HUES64 (cell line): ENCODE results near the gene SMAD4. TPM values are rescaled to one million over a fixed set of nuclear protein-coding genes. Genes with fewer than 3 reads are reported as not detected.
"Not testable (repeated sequence)": the region's sequence is repeated elsewhere in the genome, so short reads cannot be mapped to it uniquely, and the experiment has no call there.

Experiments
- H3K27ac ChIP-seq: 2 replicates; pipeline ENCODE4 v1.7.0; 2013; ENCODE audit warnings: low read depth, low read length, inconsistent platforms
- H3K27me3 ChIP-seq: 2 replicates; pipeline ENCODE4 v1.6.1; 2013; ENCODE audit warnings: mild to moderate bottlenecking, low read length; ENCODE audit not compliant: insufficient read depth
- H3K36me3 ChIP-seq: 2 replicates; pipeline ENCODE4 v1.6.1; 2013; ENCODE audit warnings: mild to moderate bottlenecking, low read length; ENCODE audit not compliant: insufficient read depth
- H3K4me1 ChIP-seq: 2 replicates; pipeline ENCODE4 v1.6.1; 2013; ENCODE audit warnings: mild to moderate bottlenecking, low read length, moderate library complexity; ENCODE audit not compliant: insufficient read depth
- H3K4me3 ChIP-seq: 2 replicates; pipeline ENCODE4 v1.5.1; 2013; ENCODE audit warnings: mild to moderate bottlenecking, low read length, moderate library complexity
- H3K9ac ChIP-seq: 2 replicates; pipeline ENCODE4 v1.6.1; 2013; ENCODE audit warnings: mild to moderate bottlenecking, low read depth, low read length
- H3K9me3 ChIP-seq: 2 replicates; pipeline ENCODE4 v1.6.1; 2013; ENCODE audit warnings: low read depth, low read length; ENCODE audit not compliant: insufficient read depth
- WGBS: fragments of 150-250, 120-280 bp; methylation state at CpG from one replicate; pipeline ENCODE4 v1.1.7; 2013; ENCODE audit warnings: missing lambda C conversion rate; 5-methylcytosine and 5-hydroxymethylcytosine counted together
- polyA plus RNA-seq, 2 experiments: library from polyadenylated mRNA; stranded (reverse); fragments of 50-300 nt; gene quantifications; one replicate each; pipeline ENCODE4 v1.2.3, GENCODE V29; 2013

The SMAD4 gene
- polyA plus RNA-seq (2013, experiment 1 of 2), result 95.1 TPM
- 89.7 TPM for polyA plus RNA-seq (2013, experiment 2 of 2)

DNA sequence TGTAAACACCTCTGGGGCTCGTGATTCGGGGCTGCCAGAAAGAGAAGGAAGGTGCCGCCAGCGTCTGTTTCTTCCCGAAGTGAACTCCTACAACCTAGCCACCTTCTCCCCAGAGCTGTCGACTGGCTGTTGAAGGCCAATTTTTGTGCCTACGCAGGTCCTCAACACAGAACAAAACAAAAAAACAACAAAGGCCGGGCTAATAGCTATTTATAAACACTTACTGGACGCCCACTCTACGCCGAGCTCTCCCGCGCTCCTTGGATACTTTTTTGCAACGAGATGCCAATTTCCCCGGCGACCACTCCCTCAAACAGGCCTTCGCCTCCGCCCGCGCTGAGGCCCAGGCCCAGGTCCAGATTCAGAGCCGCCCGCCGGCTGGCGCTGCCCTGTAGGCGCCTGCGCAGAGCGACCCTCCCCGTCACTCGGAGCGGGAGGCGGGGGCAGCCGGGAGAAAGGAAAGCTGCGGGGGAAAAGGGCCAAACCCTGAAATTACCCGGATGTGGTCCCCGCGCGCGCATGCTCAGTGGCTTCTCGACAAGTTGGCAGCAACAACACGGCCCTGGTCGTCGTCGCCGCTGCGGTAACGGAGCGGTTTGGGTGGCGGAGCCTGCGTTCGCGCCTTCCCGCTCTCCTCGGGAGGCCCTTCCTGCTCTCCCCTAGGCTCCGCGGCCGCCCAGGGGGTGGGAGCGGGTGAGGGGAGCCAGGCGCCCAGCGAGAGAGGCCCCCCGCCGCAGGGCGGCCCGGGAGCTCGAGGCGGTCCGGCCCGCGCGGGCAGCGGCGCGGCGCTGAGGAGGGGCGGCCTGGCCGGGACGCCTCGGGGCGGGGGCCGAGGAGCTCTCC is at the start of gene SMAD4:
SMAD4 (plus strand) TSS at position 520 of the 843 bp plus-strand sequence. CDS start 16,834 bp downstream, outside the sequence.
- no peaks in the 10 kb centered on the region for H3K9me3 ChIP-seq

DNA sequence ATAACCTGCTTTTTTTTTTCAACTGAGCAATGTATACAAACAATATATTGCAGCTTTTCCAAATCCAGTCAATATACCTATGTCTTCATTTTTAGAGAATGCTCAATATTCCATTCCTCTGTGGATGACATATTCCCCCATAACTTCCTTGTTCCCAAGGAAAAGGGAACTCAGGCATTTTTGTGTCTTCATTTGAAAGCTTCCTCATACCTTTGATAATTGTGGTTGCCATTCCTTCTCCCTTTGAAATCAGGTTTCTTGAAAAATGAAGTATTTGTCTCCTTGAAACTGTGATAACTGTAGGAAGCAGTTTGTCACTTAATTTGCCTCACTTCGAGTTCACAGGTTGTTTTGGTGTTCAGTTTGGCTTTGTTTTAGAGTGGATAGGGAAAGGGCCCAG is 48.6 kb upstream of the SMAD4 start:
- WGBS, result 92% methylated on average over 1 of the region's 1 CpG
- Histone ChIP-seq H3K4me3 (no peak overlapping the region), H3K9me3 (peaks cover 23% of the 10 kb centered on the region), H3K36me3 (peaks cover 22% of the 10 kb centered on the region), H3K27ac (no peak overlapping the region), H3K4me1 (no peaks in the 10 kb centered on the region), H3K9ac (no peak overlapping the region), H3K27me3 (no peaks in the 10 kb centered on the region)

More for the DNA sequence above, at the start of gene SMAD4:
- peak within 1 kb of the TSS; percentile 92 for H3K4me3 ChIP-seq
- H3K27me3 ChIP-seq, result no peaks in the 10 kb centered on the region
- H3K27ac ChIP-seq, result peak within 1 kb of the TSS; percentile 97
- H3K36me3 ChIP-seq, result peaks cover 12% of the 10 kb centered on the region
- peak within 1 kb of the TSS; percentile 98 for H3K9ac ChIP-seq
- peaks cover 54% of the 10 kb centered on the region for H3K4me1 ChIP-seq
- WGBS, result 1% methylated on average over 79 of the region's 79 CpGs

DNA sequence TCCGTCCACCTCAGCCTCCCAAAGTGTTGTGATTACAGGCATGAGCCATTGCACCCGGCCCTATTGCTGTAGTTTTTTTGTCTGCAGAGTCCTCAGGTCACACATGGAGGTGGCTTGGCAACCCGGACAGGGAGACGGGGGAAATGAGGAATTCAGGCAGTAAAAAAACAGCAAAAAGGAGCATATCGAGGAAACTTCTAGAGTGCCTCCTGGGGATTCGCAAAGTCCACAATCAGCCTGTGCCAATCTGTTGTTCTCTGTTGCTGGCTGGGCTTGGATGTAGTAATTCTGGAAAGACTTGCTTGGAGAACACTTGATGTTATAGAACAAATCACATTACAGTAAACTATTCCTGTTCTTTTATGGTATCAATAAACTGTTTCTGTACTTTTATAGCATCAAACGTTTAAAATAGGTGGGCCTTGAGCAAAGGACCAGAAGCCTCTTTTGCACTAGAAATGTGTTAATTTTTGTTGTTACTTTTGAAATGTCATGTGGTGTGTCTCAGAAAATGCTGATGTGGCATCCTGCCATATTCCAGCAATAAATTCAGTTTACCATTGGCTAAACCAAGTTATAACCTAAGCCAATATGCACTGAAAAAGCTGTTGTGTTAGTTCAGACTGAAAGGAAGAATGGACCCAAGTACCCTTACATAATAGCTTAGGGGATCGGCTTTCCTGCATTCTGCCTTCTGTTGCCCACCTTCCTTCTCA is 47.8 kb upstream of the SMAD4 start:
- Histone ChIP-seq H3K27ac (no peak overlapping the region), H3K9me3 (peaks cover 16% of the 10 kb centered on the region), H3K27me3 (no peaks in the 10 kb centered on the region), H3K4me3 (no peak overlapping the region), H3K4me1 (no peaks in the 10 kb centered on the region), H3K36me3 (peaks cover 14% of the 10 kb centered on the region; the same call in 1 of the 2 replicates), H3K9ac (no peak overlapping the region)
- WGBS, result 94% methylated on average over 8 of the region's 8 CpGs

DNA sequence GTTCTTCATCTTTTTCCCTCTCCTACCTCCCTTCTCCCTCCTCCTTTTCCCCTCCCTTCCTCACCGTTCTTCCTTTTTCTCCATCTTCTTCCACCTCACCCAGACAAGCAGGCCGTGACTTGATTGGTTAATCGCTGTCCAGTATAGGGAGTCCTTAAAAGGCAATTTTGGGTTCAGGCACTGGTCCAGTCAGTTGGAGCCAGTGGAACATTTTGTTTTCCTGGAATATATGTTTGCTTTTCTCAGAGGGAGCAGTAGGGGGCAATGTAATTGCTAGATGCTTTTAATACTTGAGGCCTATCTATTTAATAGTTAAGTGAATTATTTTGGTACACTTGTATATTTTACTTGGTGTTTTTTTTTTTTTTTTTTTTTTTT is 47.2 kb upstream of the SMAD4 start:
- Histone ChIP-seq H3K4me3 (no peak overlapping the region), H3K4me1 (no peaks in the 10 kb centered on the region), H3K9me3 (peaks cover 10% of the 10 kb centered on the region; the same call in 1 of the 2 replicates), H3K27me3 (no peaks in the 10 kb centered on the region), H3K9ac (no peak overlapping the region), H3K36me3 (peaks cover 9% of the 10 kb centered on the region; the same call in 1 of the 2 replicates), H3K27ac (no peak overlapping the region)
- WGBS, result 90% methylated on average over 3 of the region's 3 CpGs

DNA sequence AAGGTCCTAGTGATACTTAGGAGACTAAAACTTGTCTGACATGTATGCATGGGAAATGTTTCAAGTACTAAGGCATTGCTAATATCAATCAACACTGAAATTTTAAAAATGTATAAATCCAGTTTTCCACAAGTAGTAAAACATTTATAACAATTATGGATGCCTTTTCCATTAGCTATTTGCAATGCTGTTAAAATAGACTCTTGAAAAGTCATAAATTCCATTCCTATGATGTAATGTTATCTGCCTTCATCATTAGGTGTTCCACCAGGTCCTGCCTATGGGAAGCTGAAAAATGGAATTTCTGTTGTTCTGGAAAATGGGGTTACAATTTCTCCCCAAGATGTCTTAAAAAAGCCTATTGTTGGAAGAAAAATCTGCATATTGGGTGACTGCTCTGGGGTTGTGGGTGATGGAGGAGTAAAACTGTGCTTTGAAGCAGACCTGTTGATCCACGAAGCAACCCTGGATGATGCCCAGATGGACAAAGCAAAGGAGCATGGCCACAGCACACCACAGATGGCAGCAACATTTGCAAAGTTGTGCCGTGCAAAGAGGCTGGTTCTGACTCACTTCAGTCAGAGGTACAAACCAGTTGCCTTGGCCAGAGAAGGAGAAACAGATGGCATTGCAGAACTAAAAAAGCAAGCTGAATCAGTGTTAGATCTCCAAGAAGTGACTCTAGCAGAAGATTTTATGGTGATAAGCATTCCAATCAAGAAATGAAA is 43.5 kb upstream of the SMAD4 start:
- Histone ChIP-seq H3K4me3 (no peak overlapping the region), H3K27ac (no peak overlapping the region), H3K36me3 (no peaks in the 10 kb centered on the region), H3K9me3 (no peaks in the 10 kb centered on the region), H3K4me1 (peaks cover 3% of the 10 kb centered on the region), H3K27me3 (no peaks in the 10 kb centered on the region), H3K9ac (no peak overlapping the region)
- WGBS, result 90% methylated on average over 2 of the region's 2 CpGs

DNA sequence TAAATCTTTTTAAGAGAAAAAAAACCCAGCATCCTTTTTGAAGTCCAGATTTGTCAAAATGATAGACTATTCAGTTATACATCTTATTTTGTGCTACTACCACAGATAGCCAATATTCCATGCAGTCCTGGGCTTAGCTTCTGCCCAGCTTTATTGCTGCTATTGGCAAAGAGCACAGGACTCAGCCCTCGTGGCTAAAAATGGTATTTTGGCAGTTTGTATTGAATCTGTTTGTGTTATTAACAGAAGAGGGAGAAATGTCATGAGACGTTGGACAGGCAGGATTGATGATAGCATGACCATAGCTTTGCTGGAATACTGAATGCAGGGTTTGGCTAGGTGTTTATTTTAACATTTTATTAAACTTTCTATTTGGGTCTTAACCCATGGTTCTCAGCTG is 42.8 kb upstream of the SMAD4 start:
- WGBS, result 85% methylated on average over 2 of the region's 2 CpGs
- Histone ChIP-seq H3K9ac (no peak overlapping the region), H3K27ac (no peak overlapping the region), H3K27me3 (no peaks in the 10 kb centered on the region), H3K9me3 (no peaks in the 10 kb centered on the region), H3K4me3 (no peak overlapping the region), H3K36me3 (no peaks in the 10 kb centered on the region), H3K4me1 (peaks cover 11% of the 10 kb centered on the region)

DNA sequence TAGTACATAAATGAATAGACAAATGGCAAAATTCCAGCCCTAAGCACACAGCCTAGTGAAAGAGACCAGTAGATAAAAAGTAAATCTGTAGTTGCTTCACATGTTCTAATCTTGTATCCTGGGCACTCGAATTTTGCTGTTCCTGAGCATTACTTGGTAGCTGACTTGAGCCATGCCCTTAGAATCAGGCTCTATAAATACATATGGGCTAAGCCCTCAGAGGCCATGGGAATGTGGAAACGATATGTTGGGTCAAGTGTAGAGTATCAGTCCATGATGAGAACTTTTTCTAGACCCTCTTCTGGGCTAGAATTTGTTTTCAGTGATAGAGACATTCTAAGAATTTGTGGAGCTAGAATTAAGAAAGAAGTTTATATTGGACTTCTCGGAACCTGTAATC is 40.3 kb upstream of the SMAD4 start:
- Histone ChIP-seq H3K4me3 (no peak overlapping the region), H3K4me1 (peaks cover 16% of the 10 kb centered on the region), H3K36me3 (no peaks in the 10 kb centered on the region), H3K9ac (no peak overlapping the region), H3K27me3 (no peaks in the 10 kb centered on the region), H3K9me3 (no peaks in the 10 kb centered on the region), H3K27ac (no peak overlapping the region)
- WGBS, result 94% methylated on average over 3 of the region's 3 CpGs

DNA sequence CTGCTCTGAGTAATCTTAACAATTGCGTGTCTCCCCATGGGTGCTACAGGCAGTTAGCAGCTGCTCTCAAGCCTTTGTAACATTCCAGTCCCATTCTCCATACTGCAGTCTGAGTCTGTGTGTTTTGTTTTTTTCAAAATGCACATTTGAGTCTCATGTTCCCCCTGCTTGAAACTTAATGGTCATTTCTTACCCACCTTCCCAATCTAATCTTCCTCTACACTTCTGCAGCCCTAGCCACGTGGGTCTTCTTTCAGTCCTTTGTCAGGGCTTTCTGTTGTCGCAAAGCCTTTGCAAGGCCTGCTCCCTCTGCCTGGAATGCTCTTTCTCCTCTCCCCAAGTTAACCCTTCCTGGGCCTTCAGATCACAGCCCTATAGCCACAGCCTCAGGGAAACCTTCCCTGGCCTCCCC is 37.7 kb upstream of the SMAD4 start:
- peaks cover 4% of the 10 kb centered on the region; the same call in 1 of the 2 replicates for H3K9me3 ChIP-seq
- no peaks in the 10 kb centered on the region for H3K36me3 ChIP-seq
- WGBS, result 16% methylated on average over 3 of the region's 3 CpGs
- H3K27ac ChIP-seq, result peak overlapping the region; percentile 63
- H3K4me1 ChIP-seq, result peaks cover 16% of the 10 kb centered on the region
- H3K27me3 ChIP-seq, result no peaks in the 10 kb centered on the region
- peak overlapping the region; percentile 9; the same call in 1 of the 2 replicates for H3K4me3 ChIP-seq
- peak overlapping the region; percentile 73 for H3K9ac ChIP-seq

DNA sequence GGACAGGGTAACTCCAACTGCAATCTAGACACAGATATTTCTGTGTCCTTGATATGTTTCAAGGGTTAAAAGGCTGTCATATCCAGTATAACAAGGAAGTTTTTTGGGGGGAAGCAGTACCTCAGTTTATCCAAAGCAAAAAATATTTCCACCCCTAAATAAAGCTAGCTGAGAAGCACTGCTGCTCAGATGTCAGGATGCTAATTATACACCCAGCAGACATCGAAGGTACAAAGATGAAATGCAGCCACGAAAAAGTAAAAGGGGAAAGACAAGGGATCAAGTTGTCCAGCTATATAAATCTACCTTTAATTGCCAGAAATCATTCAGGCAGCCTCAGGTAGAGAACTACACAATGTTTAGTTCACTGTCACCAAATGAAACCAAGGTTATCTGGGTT is 36.0 kb upstream of the SMAD4 start:
- H3K27ac ChIP-seq, result no peak overlapping the region
- peaks cover 16% of the 10 kb centered on the region for H3K4me1 ChIP-seq
- H3K4me3 ChIP-seq, result no peak overlapping the region
- no peaks in the 10 kb centered on the region for H3K36me3 ChIP-seq
- H3K9ac ChIP-seq, result no peak overlapping the region
- peaks cover 4% of the 10 kb centered on the region; the same call in 1 of the 2 replicates for H3K9me3 ChIP-seq
- 84% methylated on average over 2 of the region's 2 CpGs for WGBS
- H3K27me3 ChIP-seq, result no peaks in the 10 kb centered on the region

DNA sequence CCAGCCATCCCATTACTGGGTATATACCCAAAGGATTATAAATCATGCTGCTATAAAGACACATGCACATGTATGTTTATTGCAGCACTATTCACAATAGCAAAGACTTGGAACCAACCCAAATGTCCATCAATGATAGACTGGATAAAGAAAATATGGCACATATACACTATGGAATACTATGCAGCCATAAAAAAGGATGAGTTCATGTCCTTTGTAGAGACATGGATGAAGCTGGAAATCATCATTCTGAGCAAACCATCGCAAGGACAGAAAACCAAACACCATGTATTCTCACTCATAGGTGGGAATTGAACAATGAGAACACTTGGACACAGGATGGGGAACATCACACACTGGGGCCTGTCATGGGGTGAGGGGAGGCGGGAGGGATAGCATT is 26.8 kb upstream of the SMAD4 start:
- not testable (repeated sequence) for H3K27me3 ChIP-seq, H3K36me3 ChIP-seq, H3K4me3 ChIP-seq, H3K9me3 ChIP-seq, H3K9ac ChIP-seq, H3K27ac ChIP-seq
- peaks cover 13% of the 10 kb centered on the region for H3K4me1 ChIP-seq
- 87% methylated on average over 1 of the region's 2 CpGs for WGBS
